ENCODE results near the gene RPLP2. TPM values are rescaled to one million over a fixed set of nuclear protein-coding genes. Genes with fewer than 3 reads are reported as not detected.

RPLP2 gene
- total RNA-seq, 1 experiment from 2014 or later = 3,468 TPM

- no peak overlapping the region for H3K4me3 ChIP-seq (ENCODE audit: low read depth in 2 of 2, low read length in 2 of 2)
- TF ChIP-seq POLR2AphosphoS5 (IDR thresholded peaks at IDR 0.05; ENCODE audit: low read depth, low read length) (no peak), CTCF (IDR thresholded peaks at IDR 0.05) (no peak), REST (IDR thresholded peaks at IDR 0.05; ENCODE audit: insufficient read depth in 1 of 2, low read depth in 2 of 2, low read length in 1 of 2) (no peak), SIN3A (IDR thresholded peaks at IDR 0.05; ENCODE audit: borderline replicate concordance, insufficient read depth, low read depth, low read length) (no peak), TCF7L2 (IDR thresholded peaks at IDR 0.05; ENCODE audit: low read depth, low read length) (no peak)
- POLR2A ChIA-PET = no interaction called here
- CTCF ChIA-PET = no interaction called here
- no peaks in the 10 kb centered on the region for H3K27me3 ChIP-seq (ENCODE audit: control insufficient read depth, insufficient read depth, low read length)
- no peak overlapping the region for H3K27ac ChIP-seq (ENCODE audit: low read length)
- in situ Hi-C loops (cut with HindIII; ENCODE audit: low pct_unique_long_range_greater_than_20kb, low sequenced_read_pairs) (no loop called here), intact Hi-C loops (cut with micrococcal nuclease; ENCODE audit: unreplicated experiment) (no loop called here)
- peaks cover 3% of the 10 kb centered on the region; the same call in 1 of the 2 replicates for H3K36me3 ChIP-seq (ENCODE audit: control insufficient read depth, insufficient read depth, low read length)
- BruUV-seq (replicated peaks) = no TSS peak
- H3K4me1 ChIP-seq (ENCODE audit: control insufficient read depth, insufficient read depth, low read length) = peaks cover 37% of the 10 kb centered on the region
- no peak for ATAC-seq
- no peaks in the 10 kb centered on the region for H3K9me3 ChIP-seq (ENCODE audit: control insufficient read depth, insufficient read depth, low read depth, low read length)
- no peak for DNase-seq (ENCODE audit: low read depth, low spot score)
Measured at GRCh38 chr11:853682-854448, 44.1 kb downstream of the RPLP2 start.

GRCh38 chr11:854601-855329 lies 45.0 kb downstream of the RPLP2 start:
- H3K4me3 ChIP-seq (ENCODE audit: low read depth in 2 of 2, low read length in 2 of 2) = no peak overlapping the region
- POLR2A ChIA-PET = no interaction called here
- peaks cover 3% of the 10 kb centered on the region; the same call in 1 of the 2 replicates for H3K36me3 ChIP-seq (ENCODE audit: control insufficient read depth, insufficient read depth, low read length)

More at GRCh38 chr11:854601-855329, 45.0 kb downstream of the RPLP2 start:
- BruUV-seq (replicated peaks) = no TSS peak
- CTCF ChIA-PET = no interaction called here
- TF ChIP-seq TCF7L2 (IDR thresholded peaks at IDR 0.05; ENCODE audit: low read depth, low read length) = no peak
- TF ChIP-seq SIN3A (IDR thresholded peaks at IDR 0.05; ENCODE audit: borderline replicate concordance, insufficient read depth, low read depth, low read length) = no peak
- TF ChIP-seq REST (IDR thresholded peaks at IDR 0.05; ENCODE audit: insufficient read depth in 1 of 2, low read depth in 2 of 2, low read length in 1 of 2) = no peak
- TF ChIP-seq CTCF (IDR thresholded peaks at IDR 0.05) = no peak
- TF ChIP-seq POLR2AphosphoS5 (IDR thresholded peaks at IDR 0.05; ENCODE audit: low read depth, low read length) = no peak
- DNase-seq (ENCODE audit: low read depth, low spot score) (no peak), ATAC-seq (no peak)
- H3K27me3 ChIP-seq (ENCODE audit: control insufficient read depth, insufficient read depth, low read length) = no peaks in the 10 kb centered on the region
- no peak overlapping the region for H3K27ac ChIP-seq (ENCODE audit: low read length)
- intact Hi-C loops (cut with micrococcal nuclease; ENCODE audit: unreplicated experiment) = no loop called here
- no peaks in the 10 kb centered on the region for H3K9me3 ChIP-seq (ENCODE audit: control insufficient read depth, insufficient read depth, low read depth, low read length)
- in situ Hi-C loops (cut with HindIII; ENCODE audit: low pct_unique_long_range_greater_than_20kb, low sequenced_read_pairs) = no loop called here
- peaks cover 42% of the 10 kb centered on the region for H3K4me1 ChIP-seq (ENCODE audit: control insufficient read depth, insufficient read depth, low read length)
